ENCODE measurements around the gene ATP5MC2.
"Not testable (repeated sequence)": the region's sequence is repeated elsewhere in the genome, so short reads cannot be mapped to it uniquely, and the experiment has no call there.

ATP5MC2 gene

GRCh38 chr12:53688134-53688533 lies 12.3 kb upstream of the ATP5MC2 start:
- no peak for DNase-seq

- no peak for DNase-seq
These were observed 10.6 kb upstream of the ATP5MC2 start for GRCh38 chr12:53686436-53686835.

- no peak for DNase-seq
These were observed 8.9 kb upstream of the ATP5MC2 start for GRCh38 chr12:53684654-53685220.

- no peak for DNase-seq
These were observed 8.1 kb upstream of the ATP5MC2 start for GRCh38 chr12:53683983-53684382.

DNA sequence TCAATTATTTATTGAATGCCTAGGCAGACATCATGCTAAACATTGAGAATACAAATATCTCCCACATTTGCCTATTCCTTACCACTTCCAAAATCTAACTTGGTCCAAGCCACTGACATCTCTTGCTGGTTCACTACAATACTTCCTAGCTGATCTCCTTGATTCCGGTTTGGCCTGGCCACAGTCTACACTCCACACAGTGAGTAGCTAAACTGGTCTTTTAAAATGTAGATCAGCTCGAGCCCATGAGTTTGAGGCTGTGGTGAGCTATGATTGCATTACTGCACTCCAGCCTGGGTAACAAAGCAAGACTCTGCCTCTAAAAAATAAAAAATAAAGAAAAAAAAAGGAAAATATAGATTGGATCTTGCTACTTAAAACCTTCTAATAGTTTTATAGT lies 7.6 kb upstream of the ATP5MC2 start:
- DNase-seq, result no peak

DNA sequence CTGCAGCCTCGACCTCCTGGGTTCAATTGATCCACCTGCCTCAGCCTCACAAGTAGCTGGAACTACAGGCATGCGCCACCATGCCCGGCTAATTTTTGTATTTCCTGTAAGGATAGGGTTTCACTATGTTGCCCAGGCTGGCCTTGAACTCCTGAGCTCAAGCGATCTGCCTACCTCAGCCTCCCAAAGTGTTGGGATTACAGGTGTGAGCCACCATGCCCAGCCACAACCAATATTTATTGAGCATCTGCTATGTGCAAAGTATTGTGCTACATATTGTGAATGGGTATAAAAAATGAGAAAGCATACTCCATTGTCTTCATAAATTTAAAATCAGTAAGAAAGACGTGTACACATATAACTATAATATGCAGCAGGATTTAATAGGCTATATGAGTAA lies 4.2 kb upstream of the ATP5MC2 start:
- not testable (repeated sequence) for DNase-seq

DNA sequence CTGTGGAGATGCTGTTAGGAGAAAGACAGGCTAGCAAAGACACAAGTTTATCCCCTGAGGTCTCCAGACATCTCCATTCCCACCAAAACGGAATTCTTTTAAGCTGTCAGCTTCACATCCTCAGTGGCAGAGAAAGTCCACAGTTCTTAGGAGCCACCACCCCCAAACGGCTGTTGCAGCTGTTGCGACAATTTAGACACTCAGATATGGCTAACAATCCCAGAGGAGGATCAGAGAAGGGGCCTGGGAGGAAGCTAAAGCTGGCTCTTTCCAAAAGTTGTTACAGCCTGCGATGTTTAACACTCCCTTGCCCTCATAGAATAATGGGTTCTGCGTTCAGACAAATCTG lies 1.9 kb upstream of the ATP5MC2 start:
- no peak for DNase-seq

GRCh38 chr12:53677016-53677799 lies 1.3 kb upstream of the ATP5MC2 start:
- DNase-seq, result no peak

DNA sequence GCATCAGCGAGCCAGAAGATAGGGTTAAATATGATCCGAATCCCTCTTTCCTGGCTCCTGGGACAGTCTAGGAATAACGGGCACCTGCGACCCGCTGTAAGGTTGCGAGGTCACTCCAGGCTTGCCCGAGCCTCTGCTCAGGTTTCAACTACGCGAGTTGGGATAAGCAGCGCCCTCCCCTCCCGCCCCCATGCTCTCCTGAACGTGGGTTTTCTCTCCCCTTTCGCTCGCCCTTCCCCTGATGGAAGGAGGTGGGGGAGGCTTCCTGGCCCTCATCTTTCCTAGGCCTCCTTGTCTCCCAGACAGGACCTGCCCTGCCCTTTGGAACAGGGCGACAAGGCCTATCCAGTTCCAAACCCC lies 753 bp upstream of the ATP5MC2 start:
- DNase-seq, result no peak

GRCh38 chr12:53674977-53675700 lies 744 bp downstream of the ATP5MC2 start:
- no peak for DNase-seq

DNA sequence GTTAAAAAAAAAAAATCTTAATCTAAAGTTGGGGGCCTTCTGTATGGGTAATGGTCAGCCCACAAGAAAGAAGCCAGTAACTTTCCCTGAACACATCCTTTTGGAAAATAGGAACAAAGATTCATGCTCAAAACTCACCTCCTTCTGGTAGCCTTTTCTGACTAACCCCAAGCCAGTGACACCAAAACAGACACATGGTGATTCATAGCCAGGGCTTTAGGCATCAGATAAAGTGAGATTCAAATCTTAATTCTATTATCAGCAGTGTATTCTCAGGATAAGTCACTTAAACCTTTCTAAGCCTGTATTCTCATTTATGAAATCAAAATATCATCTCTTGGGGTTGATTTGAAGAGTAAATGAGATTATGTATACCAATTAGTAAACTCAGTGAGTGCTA lies 4.9 kb downstream of the ATP5MC2 start:
- DNase-seq, result no peak

DNA sequence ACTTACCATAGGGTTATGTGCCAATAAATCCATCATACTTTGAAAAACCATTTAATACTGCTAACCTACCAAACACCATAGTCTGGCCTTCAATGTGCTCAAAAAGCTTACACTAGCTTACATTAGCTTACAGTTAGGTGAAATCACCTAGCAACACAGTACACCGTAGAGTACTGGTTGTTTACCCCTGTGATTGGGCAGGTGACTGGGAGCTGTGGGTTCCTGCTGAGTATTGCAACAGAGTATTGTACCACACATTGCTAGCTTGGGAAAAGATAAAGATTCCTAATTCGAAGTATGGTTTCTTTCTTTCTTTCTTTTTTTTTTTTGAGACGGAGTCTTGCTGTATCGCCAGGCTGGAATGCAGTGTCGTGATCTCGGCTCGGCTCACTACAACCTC lies 5.6 kb downstream of the ATP5MC2 start:
- no peak for DNase-seq

DNA sequence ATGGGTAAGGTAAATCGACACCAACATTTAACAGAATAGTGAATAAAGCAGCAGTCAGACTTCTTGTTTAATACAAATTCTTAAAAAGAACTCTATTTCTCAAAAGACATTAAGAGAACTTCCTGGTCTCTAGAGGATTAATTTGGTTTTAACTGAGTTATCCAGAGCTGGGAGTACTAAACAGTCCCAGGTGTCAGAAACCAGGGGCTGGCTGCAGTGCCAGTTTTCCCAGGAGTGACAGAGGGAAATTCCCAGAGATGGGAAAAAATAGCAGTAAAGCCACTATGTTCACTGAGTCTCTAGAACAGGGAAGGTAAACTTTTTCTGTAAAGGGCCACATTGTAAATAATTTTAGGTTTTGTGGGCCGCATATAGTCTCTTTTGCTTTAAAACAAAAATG lies 8.8 kb downstream of the ATP5MC2 start:
- DNase-seq, result no peak

DNA sequence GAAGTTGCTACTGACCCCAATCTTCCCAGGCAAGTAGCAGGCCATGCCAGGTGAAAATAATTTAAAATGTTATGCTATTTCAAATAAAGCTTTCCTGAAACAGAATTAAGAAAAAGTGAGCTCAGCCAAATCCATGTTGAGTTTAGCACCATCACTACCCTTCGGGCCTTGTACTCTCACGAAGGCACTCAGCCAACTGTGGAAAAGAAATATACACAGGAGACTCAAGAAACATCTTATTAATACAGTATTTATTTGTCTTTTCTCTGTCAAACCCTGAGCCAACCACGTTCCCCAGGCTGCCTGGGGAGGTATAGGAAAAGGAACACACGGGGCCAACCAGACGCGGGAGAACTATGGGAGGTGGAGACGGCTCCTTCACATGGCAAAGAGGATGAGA lies 10.9 kb downstream of the ATP5MC2 start:
- DNase-seq, result no peak

DNA sequence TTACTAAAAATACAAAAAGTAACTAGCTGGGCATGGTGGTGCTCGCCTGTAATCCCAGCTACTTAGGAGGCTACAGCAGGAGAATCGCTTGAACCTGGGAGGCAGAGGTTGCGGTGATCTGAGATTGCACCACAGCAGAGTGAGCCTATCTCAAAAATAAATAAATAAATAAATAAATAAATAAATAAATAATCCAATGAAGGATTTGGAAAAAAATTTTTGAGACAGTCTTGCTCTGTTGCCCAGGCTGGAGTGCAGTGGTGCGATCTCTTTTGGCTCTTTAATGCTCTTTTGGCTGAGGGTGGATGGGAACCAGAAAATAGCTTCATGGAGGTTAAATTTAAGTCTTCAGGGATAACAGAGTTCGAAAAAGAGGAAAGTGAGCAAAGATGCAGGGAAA lies 11.7 kb downstream of the ATP5MC2 start:
- no peak for DNase-seq

DNA sequence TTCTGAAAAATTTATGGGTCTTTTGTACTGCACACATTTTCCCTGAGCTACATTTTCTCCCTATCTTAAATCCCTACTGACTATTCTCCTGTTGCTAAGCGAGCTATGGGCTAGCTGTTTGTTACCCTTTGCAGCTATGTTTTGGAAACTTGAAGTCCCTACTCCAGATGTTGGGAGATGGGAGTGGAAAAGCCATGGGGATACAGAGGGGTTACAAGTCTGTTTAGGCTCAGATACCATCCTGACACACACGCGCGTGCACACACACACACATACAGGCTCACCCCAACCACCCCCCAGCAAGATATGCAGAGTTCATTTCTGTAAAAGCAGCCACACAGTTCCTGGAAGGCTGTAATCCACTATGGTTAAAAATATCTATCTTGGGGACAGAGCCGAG lies 15.8 kb downstream of the ATP5MC2 start:
- no peak for DNase-seq

GRCh38 chr12:53659571-53659981 lies 16.3 kb downstream of the ATP5MC2 start:
- DNase-seq, result no peak

DNA sequence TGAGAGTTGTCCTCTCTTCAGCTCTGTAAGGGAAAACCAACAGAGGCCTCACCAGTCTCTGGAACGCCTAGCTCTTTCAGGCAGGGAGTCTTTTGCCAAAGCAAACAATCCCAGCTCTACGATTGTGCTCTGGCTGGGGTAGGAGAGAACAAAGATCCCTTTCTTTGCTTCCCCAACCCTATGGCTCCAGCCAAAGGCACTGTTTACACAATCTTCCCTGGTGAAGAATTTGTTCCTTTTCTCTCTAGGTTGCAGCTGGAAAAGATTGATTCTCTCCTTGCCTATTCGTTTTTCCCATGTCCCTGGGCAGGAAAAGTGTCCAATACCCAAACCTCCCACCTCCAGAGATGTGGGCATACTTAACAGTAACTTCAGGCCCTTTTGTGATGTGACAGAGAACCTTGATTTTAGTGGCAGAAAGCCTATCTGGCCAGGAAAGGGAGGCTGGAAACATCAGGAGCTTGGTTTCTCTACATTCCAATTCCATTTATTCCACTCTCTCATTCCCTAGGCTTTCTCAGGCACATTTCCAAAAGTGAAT lies 16.8 kb downstream of the ATP5MC2 start:
- no peak for DNase-seq

DNA sequence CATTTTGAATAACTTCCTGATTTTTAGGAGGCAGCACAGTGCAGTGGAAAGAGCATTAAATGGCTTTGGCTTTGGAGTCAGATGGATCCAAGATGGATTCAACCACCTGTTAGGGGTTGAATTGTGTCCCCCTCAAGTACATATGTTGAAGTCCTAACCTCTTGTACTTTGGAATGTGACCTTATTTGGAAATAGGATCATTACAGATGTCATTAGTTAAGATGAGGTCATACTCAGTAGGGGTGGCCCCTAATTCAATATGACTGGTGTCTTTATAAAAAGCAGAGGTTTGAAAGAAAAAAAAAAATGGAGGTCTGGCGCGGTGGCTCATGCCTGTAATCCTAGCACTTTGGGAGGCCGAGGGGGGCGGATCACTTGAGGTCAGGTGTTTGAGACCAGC lies 18.8 kb downstream of the ATP5MC2 start:
- no peak for DNase-seq

DNA sequence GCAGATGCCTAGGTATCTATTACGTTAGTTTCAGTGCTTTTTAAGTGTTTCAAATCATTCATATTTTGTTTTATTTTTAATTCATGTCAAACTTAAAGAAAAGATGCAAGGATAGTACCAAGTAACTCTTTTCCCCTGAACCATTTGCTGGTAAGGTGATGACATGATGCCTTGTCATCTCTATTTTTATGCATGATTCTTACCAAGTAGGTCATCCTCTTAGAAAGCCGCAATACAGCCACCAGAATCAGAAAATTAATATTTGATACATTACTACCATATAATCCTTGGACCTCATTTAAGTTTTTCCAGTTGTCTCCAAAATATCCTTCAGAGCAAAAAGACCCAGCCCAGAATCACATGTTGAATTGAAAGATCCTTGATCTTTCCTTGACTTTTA lies 22.3 kb downstream of the ATP5MC2 start:
- DNase-seq, result no peak

DNA sequence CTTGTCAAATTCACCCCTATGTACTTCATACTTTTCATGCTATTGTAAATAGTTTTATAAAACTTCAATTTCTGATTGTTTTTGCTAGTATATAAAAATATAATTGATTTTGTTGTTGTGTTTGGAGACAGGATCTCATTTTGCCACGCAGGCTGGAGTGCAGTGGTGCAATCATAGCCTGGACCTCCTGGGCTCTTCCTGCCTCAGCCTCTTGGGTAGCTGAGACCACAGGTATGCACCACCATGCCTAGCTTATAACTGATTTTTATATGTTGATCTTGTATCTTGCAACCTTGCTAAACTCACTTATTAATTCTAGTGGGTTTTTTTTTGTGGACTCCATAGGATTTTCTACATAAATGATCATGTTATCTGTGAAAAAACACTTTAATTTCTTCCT lies 23.5 kb downstream of the ATP5MC2 start:
- no peak for DNase-seq

DNA sequence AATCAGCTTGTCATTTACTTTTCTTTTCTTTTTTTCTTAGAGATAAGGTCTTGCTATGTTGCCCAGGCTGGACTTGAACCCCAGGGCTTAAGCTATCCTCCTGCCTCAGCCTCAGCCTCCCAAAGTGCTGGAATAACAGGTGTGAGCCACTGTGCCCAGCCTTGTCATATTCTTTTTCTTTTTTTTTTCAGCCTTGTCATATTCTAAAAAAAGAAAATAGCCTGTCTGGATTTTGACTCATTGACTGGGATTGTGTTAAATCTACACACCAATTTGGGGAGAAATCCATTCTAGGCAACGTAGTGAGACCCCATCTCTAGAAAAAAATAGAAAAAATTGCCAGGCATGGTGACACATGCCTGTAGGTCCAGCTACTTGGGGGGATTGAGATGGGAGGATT lies 24.1 kb downstream of the ATP5MC2 start:
- DNase-seq, result no peak

GRCh38 chr12:53646300-53646699 lies 29.6 kb downstream of the ATP5MC2 start:
- DNase-seq, result not testable (repeated sequence)

DNA sequence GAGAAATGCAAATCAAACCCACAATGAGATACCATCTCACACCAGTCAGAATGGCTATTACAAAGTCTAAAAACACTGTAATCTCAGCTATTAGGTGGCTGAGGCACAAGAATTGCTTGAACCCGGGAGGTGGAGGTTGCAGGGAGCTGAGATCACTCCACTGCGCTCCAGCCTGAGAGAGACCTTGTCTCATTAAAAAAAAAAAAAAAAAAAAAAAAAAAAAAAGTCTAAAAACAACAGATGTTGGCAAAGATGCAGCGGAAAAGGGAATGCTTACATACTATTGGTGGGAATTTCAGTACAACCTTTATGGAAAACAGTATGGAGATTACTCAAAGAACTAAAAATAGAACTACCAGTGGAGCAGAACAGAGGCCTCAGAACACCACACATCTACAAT lies 30.7 kb downstream of the ATP5MC2 start:
- no peak for DNase-seq

Measured in GOT3 (cell line).